Endothelial cell of hepatic sinusoid (primary cell): ENCODE measurements around the gene ITGA7.
"Not testable (repeated sequence)": the region's sequence is repeated elsewhere in the genome, so short reads cannot be mapped to it uniquely, and the experiment has no call there.

ENCODE experiments used
- in situ Hi-C: cut with HindIII; loops from 2 replicates; pipeline ENCODE4 v1.10.0; 2017; ENCODE audit warnings: low sequenced_read_pairs

Gene ITGA7

DNA sequence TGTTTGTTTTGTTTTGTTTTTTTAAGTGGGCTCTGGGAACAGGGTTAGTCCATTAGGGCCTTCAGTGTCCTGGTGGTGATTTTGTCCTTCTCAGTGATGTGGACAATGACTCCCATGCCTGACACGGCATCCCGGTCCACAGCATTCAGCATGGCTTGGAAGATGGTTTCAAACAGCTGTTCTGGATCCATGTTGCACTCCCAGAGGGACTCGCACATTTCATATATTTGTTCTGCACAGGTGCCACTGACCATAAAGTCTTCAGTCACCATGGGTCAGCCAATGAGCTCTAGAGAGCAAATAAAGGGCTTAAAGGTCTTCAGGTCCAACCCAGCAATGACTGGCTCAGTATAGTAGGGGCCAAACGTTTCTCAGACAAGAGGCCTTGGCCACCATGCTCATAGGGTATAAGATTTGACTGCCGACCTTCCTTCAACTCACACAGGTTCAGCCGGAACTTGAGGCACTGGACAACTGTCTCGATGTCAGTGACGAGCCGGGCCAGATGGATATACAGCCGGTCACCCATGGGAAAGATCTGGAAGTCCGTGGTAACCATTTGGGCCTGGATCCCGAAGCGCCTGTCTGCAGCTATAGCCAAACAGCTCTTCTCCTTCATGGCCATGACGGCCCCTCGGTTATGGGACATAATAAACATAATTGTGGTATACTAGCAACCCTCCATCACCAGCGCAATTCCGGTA is 53.0 kb downstream of the ITGA7 start:
- in situ Hi-C loops = no loop called here

DNA sequence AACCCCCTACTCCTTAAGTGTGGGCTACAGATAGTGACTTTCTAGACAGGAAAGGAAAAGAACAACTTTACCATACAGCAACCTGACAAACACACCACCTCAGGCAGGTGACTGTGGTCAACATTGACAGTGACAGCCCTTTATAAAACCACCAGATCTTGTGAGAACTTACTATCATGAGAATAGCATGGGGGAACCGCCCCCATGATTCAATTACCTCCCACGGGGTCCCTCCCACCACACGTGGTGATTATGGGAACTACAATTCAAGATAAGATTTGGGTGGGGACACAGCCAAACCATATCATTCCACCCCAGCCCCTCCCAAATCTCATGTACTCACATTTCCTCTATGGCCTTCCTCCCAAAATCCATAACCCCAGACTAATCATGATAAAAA is 54.7 kb downstream of the ITGA7 start:
- in situ Hi-C loops = no loop called here

DNA sequence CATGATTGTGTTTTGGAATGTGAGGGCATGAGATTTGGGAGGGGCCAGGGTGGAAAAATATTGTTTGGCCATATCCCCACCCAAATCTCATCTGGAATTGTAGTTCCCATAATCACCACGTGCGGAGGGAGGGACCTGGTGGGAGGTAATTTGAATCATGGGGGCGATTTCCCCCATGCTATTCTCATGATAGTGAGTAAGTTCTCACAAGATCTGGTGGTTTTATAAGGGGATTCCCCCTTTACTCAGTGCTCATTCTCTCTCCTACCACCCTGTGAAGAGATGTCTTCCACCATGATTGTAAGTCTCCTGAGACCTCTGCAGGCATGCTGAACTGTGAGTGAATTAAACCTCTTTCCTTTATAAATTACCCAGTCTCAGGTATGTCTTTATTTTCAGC is 55.4 kb downstream of the ITGA7 start:
- in situ Hi-C loops = no loop called here

DNA sequence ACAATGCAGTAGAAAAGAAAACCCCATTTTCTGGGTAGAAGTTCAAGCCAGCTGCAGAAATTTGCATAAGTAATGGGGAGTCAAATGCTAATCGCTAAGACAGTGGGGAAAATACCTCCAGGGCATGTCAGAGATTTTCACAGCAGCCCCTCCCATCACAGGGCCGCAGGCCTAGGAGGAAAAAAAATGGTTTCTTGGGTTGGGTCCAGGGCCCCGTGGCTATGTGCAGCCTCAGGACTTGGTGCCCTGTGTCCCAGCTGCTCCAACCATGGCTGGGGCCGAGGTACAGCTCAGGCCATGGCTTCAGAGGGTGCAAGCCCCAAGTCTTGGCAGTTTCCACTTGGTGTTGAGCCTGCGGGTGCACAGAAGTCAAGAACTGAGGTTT is 56.4 kb downstream of the ITGA7 start:
- in situ Hi-C loops = no loop called here

DNA sequence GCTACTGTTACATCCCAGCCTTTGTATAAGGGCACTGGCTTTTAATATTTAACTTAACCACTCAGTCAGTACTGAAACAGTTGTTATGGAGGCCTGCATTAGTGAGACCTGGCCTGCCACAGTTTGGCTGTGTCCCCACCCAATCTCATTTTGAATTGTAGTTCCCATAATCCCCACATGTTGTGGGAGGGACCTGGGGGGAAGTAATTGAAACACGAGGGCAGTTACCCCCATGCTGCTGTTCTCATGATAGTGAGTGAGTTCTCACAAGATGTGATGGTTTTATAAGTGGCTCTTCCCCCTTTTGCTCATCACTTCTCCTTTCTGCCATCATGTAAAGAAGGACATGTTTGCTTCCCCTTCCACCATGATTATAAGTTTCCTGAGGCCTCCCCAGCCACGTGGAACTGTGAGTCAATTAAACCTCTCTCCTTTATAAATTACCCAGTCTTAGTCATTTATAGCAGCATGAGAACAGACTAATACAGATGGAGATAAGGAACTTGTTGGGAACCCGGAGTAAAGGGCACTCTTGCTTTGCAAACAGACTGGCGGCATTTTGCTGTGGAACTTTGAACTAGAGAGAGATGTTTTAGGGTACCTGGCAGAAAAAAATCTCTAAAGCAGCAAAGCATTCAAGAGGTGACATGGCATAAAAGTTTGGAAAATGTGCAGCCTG is 56.9 kb downstream of the ITGA7 start:
- in situ Hi-C loops = not testable (repeated sequence)

DNA sequence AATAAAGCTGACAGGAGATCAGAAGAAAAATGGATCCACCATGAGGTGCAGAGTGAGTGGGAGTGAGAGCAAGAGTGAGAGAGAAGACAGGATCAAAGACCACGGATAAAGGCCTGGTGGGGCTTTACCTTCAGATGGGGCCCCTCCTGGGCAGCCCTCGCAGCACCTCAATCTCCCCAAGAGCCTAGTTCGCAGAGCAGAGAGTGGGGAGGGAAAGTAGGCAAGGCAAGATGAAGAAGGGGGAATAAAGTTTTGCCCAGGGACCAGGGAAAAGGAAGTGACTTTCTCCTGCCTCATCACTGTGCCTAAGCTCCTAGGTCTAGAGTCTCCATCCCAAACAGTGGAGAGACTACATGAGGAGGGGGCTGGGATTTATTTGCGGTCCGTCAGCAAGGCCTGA is 60.7 kb downstream of the ITGA7 start:
- in situ Hi-C loops = no loop called here

DNA sequence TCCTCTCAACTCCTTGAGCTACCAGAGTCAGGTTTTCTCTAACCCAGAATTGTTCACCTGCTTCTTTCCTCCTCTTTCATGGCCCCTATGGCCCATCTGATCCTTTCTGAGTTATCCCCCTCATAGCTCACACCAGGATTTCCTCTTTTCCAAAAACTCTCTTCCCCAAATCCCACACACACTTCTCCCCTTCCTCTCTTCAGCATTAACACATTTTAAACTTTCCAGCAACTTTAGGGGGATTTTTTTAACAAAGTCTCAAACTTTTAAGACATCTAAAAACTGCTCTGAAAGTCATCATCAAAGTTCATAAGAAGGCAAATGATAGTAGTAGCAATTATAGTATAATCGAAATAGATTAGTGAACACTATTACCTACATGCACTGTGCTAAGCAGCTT is 63.1 kb downstream of the ITGA7 start:
- in situ Hi-C loops = no loop called here

DNA sequence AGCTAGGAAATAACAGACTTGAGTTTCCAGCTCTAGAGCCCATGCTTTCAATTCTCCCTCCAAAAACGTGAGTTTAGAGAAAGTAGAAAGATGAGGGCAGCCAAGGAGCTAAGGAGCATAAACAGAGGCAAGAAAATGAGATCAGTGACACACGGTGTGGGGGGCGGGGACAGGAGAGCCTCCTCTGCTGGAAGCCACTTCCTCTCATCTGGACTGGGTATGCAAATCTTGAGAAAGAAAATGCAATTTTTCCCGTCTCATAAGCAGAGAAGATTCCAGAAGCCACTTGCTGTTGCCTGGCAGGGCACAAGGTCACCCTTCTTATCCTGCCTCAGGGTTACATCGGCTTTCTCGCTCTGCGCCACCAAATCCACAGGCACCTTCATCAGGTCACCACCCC is 65.0 kb downstream of the ITGA7 start:
- in situ Hi-C loops = no loop called here

DNA sequence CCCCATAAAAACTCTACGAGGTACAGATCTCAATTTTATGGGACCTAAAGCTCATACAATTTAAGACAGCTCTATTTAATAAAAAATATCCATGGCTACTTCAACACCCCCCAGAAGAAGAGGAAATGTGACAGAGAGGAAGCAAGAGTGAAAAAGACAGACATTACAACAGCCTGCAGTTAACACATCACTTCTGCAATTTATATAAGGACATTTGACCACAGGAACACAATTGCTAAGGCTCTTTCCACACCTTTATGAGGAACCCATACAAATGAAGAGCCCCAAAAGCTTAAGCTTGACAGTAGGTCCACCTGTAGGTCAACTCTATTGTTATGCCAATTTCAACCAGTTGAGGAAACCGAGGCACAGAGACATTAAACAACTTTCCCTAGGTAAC is 65.4 kb downstream of the ITGA7 start:
- in situ Hi-C loops = no loop called here

DNA sequence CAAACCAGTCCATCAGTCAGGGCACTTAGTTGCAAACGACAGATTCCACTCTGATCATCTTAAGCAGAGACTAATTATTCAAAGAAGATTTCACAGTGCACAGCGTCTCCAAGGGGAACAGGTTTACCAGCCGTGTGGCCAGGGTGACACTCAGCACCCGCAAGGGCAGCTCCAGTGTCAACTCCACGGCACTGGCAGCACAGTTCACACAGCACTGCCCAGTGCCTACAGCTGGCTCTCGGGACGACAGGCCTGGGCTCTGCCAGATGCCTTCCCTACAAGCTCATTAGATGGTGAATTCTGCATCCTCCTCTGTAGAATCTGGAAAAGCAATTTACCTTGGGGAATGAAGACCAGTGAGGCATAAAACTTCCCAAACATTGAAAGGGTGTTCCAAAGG is 66.1 kb downstream of the ITGA7 start:
- in situ Hi-C loops = no loop called here

DNA sequence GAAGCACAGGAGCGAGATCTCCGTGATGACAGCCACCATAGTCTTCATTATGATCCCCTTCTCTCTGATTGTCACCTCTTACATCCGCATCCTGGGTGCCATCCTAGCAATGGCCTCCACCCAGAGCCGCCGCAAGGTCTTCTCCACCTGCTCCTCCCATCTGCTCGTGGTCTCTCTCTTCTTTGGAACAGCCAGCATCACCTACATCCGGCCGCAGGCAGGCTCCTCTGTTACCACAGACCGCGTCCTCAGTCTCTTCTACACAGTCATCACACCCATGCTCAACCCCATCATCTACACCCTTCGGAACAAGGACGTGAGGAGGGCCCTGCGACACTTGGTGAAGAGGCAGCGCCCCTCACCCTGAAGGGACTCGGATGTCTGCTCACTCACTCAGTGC is 70.2 kb downstream of the ITGA7 start:
- in situ Hi-C loops = no loop called here

DNA sequence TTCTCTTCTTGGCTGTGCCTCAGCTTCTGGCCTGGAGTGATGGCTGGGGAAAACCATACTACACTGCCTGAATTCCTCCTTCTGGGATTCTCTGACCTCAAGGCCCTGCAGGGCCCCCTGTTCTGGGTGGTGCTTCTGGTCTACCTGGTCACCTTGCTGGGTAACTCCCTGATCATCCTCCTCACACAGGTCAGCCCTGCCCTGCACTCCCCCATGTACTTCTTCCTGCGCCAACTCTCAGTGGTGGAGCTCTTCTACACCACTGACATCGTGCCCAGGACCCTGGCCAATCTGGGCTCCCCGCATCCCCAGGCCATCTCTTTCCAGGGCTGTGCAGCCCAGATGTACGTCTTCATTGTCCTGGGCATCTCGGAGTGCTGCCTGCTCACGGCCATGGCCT is 70.9 kb downstream of the ITGA7 start, which contains the start of gene OR10P1:
TSS of gene OR10P1 (plus strand) at position 40 of the 400 bp plus-strand sequence. CDS start at position 40, 0 bp downstream.
- in situ Hi-C loops = no loop called here

DNA sequence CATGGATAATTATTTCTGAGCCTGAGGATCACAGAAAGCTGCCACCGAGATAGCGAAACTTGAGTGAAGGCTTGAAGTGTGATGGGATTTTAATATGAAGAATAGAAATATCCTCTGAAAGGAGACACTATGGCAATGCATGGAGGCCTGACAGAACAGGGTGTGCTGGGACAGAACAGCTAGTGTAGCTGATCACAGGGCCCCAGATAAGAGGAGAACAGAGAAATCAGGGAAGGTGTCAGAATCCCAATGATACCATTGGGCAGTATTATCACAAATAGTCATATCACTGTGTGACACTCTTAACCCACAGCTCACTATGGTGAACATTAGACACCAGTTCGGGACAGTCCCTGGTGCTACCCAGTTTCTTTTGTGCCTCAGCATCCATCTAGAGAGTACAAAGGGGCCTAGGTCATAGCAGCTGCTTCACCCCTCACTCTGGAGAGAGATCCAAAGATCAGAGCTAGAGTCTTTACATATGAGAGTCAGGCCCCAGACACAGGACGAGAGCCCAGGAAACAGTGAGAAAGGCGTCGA is 71.5 kb downstream of the ITGA7 start:
- in situ Hi-C loops = no loop called here
